Stomach (tissue), 19 donors: ENCODE measurements around the gene NEDD9. TPM values are rescaled to one million over a fixed set of nuclear protein-coding genes. Genes with fewer than 3 reads are reported as not detected.

Source experiments
- DNase-seq, 2 donors: peaks; one replicate each; pipeline versions ENCODE4 v3.0.0 to v3.0.0-alpha.2; 2013 to 2019
- H3K27ac ChIP-seq, 5 donors: fragments of 200-600 bp in 4 of 5; sonication (generic) in 4 of 5; one replicate each; pipeline ENCODE4 v1.5.1; 2013 to 2019; ENCODE audit warnings: mild to moderate bottlenecking in 1 of 5, moderate library complexity in 1 of 5
- H3K27me3 ChIP-seq, 3 donors: fragments of 200-600 bp; sonication (generic); one replicate each; pipeline ENCODE4 v1.5.1; 2017 to 2019; ENCODE audit warnings: mixed run types in 1 of 3
- H3K36me3 ChIP-seq, 4 donors: fragments of 200-600 bp; sonication (generic); 1 replicate in 3 of 4; 2 replicates in 1 of 4; pipeline ENCODE4 v1.5.1; 2016 to 2019
- H3K4me1 ChIP-seq, 4 donors: fragments of 200-600 bp; sonication (generic); one replicate each; pipeline ENCODE4 v1.5.1; 2016 to 2019
- H3K4me3 ChIP-seq, 4 donors: fragments of 200-600 bp; sonication (generic) in 3 of 4; one replicate each; pipeline ENCODE4 v1.5.1; 2016 to 2019; ENCODE audit warnings: mild to moderate bottlenecking in 1 of 4
- H3K9me3 ChIP-seq, 4 donors: fragments of 200-600 bp; sonication (generic); one replicate each; pipeline ENCODE4 v1.5.1; 2016 to 2019
- EP300 ChIP-seq: sonication (generic); formaldehyde crosslinking; IDR thresholded peaks from one replicate; pipeline ENCODE4 v1.6.1; 2017; ENCODE audit warnings: antibody characterized with exemption
- POLR2A ChIP-seq, 4 donors: fragments of 450-650 bp; IDR thresholded peaks; one replicate each; pipeline ENCODE4 v1.6.1; 2016; ENCODE audit warnings: antibody characterized with exemption in 4 of 4, control low read depth in 2 of 4, mild to moderate bottlenecking in 1 of 4, moderate library complexity in 1 of 4
- POLR2AphosphoS5 ChIP-seq, 3 donors: sonication (generic); formaldehyde crosslinking; IDR thresholded peaks; one replicate each; pipeline ENCODE4 v1.6.1; 2016; ENCODE audit warnings: antibody characterized with exemption in 3 of 3
- WGBS, 5 donors: extraction: QIAGEN DNeasy Blood & Tissue Kit in 3 of 5; methylation state at CpG; one replicate each; pipeline versions ENCODE4 v1.1.5 to v1.1.7; 2013 to 2018; 5-methylcytosine and 5-hydroxymethylcytosine counted together
- intact Hi-C: fragments of 100-400 bp; cut with DNase I; formaldehyde crosslinking; loops from one replicate; pipeline ENCODE4 v1.15.1; 2023; ENCODE audit warnings: low total_unique reads
- long read RNA-seq, 10 donors: transcript quantifications; one replicate each; lab custom pipeline, GENCODE V29; 2026
- polyA plus RNA-seq, 3 donors: library from polyadenylated mRNA; stranded (reverse); fragments of 200-250 nt; gene quantifications; one replicate each; pipeline ENCODE4 v1.2.3, GENCODE V29; 2013
- total RNA-seq, 5 donors: library from RNA; depleted of rRNA; stranded (reverse); fragments of >200 nt; gene quantifications; one replicate each; pipeline versions ENCODE4 v1.1.0 to v1.2.3, GENCODE V29; 2014 to 2016
- TF ChIP-seq, protein P1 (sequence below), 7 experiments: fragments of 450-650 bp in 4 of 7; fragments of 200-600 bp in 3 of 7; sonication (generic) in 3 of 7; IDR thresholded peaks; one replicate each; pipeline ENCODE4 v1.5.1; 2016 to 2019; ENCODE audit warnings: antibody characterized with exemption in 7 of 7, control low read depth in 2 of 7, mild to moderate bottlenecking in 1 of 7
- donor health status: healthy with polysubstance abuse.
- donor health status: Bipolar disorder and iron deficiency.
- donor health status: healthy.

The NEDD9 gene, protein sequence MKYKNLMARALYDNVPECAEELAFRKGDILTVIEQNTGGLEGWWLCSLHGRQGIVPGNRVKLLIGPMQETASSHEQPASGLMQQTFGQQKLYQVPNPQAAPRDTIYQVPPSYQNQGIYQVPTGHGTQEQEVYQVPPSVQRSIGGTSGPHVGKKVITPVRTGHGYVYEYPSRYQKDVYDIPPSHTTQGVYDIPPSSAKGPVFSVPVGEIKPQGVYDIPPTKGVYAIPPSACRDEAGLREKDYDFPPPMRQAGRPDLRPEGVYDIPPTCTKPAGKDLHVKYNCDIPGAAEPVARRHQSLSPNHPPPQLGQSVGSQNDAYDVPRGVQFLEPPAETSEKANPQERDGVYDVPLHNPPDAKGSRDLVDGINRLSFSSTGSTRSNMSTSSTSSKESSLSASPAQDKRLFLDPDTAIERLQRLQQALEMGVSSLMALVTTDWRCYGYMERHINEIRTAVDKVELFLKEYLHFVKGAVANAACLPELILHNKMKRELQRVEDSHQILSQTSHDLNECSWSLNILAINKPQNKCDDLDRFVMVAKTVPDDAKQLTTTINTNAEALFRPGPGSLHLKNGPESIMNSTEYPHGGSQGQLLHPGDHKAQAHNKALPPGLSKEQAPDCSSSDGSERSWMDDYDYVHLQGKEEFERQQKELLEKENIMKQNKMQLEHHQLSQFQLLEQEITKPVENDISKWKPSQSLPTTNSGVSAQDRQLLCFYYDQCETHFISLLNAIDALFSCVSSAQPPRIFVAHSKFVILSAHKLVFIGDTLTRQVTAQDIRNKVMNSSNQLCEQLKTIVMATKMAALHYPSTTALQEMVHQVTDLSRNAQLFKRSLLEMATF
- 10 to 100 TPM; 11.3 to 97.9 (median 48.2) TPM for total RNA-seq
- 10 to 100 TPM in 1 of 3 donors, 1 to 10 TPM in 2; 4.2 to 19.6 (median 9.2) TPM for polyA plus RNA-seq
- long read RNA-seq, donor 1, full-length matches to known transcripts: 2 of 2 reads
- long read RNA-seq, donor 1, partial matches to known transcripts: 0 of 2 reads
- long read RNA-seq, donor 1, other reads (novel, unspliced or antisense): 0 of 2 reads
- long read RNA-seq, donor 2, full-length matches to known transcripts: 3 of 3 reads
- long read RNA-seq, donor 2, partial matches to known transcripts: 0 of 3 reads
- long read RNA-seq, donor 2, other reads (novel, unspliced or antisense): 0 of 3 reads
- long read RNA-seq, donor 3: 0 reads
- long read RNA-seq, donor 4: 0 reads
- long read RNA-seq, donor 5, full-length matches to known transcripts: 1 of 8 reads
- long read RNA-seq, donor 5, partial matches to known transcripts: 7 of 8 reads
- long read RNA-seq, donor 5, other reads (novel, unspliced or antisense): 0 of 8 reads
- long read RNA-seq, donor 6, full-length matches to known transcripts: 5 of 12 reads
- long read RNA-seq, donor 6, partial matches to known transcripts: 7 of 12 reads
- long read RNA-seq, donor 6, other reads (novel, unspliced or antisense): 0 of 12 reads
- long read RNA-seq, donor 7, full-length matches to known transcripts: 3 of 10 reads
- long read RNA-seq, donor 7, partial matches to known transcripts: 7 of 10 reads
- long read RNA-seq, donor 7, other reads (novel, unspliced or antisense): 0 of 10 reads
- long read RNA-seq, donor 8, partial matches to known transcripts: 9 of 9 reads
- long read RNA-seq, donor 8, other reads (novel, unspliced or antisense): 0 of 9 reads
- long read RNA-seq, donor 9, full-length matches to known transcripts: 1 of 1 reads
- long read RNA-seq, donor 9, partial matches to known transcripts: 0 of 1 reads
- long read RNA-seq, donor 9, other reads (novel, unspliced or antisense): 0 of 1 reads
- long read RNA-seq, donor 10, partial matches to known transcripts: 0 of 1 reads
- long read RNA-seq, donor 10, other reads (novel, unspliced or antisense): 0 of 1 reads

DNA sequence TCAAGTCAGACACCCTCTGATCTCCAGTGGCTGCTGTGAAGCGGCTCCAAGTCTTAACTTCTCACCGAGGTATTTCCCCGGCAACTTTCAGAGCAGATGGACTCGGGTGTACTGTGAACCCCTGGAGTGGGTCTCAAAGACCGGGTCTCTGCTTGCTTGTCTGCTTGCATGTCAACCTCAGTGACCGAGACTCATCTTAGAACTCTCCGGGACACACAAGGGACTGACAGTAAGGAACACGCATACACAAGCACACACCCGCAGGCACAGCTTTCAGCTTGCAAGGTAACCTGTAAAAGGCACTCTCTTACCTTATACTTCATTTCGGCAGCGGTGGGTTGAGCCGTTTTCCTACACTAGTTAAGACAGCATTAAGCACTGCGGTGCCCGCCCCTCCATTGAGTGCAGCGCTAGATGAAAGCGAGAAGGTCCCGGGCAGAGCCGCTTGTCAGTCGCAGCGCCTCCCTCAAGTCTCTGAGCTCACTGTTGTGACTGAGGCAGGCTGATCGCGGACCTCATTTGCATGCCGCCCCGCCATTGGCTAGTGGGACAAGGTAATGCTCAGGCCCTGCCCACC lies at the start of gene NEDD9:
Gene NEDD9 (minus strand): TSS at position 476 of the 577 bp plus-strand sequence. CDS start 153 bp downstream, at position 323.
- Histone ChIP-seq H3K27me3 (no peaks in the 10 kb centered on the region), H3K4me1 (peaks cover 0 to 52% (median 29%) of the 10 kb centered on the region in 4 donors), H3K4me3 (peak within 1 kb of the TSS; percentile 54 to 67 (median 58)), H3K36me3 (no peaks in the 10 kb centered on the region), H3K27ac (peak within 1 kb of the TSS; percentile 77 to 93 (median 89)), H3K9me3 (no peaks in the 10 kb centered on the region)
- intact Hi-C loops: loop anchor here (10.0 kb wide), 1 partner anchor 263 kb away; no protein-coding TSS in a partner anchor
- peak; percentile 98 to 99 for DNase-seq
- WGBS, 5 donors: 0% methylated on average over 24 of the region's 24 CpGs
- TF ChIP-seq POLR2AphosphoS5 (IDR thresholded peaks at IDR 0.05) (peak; percentile 99 to 100 (median 100)), POLR2A (IDR thresholded peaks at IDR 0.05) (peak in 2 of 4 donors; percentile 98 to 99), EP300 (no peak)
- TF ChIP-seq, protein P1, sequence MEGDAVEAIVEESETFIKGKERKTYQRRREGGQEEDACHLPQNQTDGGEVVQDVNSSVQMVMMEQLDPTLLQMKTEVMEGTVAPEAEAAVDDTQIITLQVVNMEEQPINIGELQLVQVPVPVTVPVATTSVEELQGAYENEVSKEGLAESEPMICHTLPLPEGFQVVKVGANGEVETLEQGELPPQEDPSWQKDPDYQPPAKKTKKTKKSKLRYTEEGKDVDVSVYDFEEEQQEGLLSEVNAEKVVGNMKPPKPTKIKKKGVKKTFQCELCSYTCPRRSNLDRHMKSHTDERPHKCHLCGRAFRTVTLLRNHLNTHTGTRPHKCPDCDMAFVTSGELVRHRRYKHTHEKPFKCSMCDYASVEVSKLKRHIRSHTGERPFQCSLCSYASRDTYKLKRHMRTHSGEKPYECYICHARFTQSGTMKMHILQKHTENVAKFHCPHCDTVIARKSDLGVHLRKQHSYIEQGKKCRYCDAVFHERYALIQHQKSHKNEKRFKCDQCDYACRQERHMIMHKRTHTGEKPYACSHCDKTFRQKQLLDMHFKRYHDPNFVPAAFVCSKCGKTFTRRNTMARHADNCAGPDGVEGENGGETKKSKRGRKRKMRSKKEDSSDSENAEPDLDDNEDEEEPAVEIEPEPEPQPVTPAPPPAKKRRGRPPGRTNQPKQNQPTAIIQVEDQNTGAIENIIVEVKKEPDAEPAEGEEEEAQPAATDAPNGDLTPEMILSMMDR (IDR thresholded peaks at IDR 0.05): no peak

DNA sequence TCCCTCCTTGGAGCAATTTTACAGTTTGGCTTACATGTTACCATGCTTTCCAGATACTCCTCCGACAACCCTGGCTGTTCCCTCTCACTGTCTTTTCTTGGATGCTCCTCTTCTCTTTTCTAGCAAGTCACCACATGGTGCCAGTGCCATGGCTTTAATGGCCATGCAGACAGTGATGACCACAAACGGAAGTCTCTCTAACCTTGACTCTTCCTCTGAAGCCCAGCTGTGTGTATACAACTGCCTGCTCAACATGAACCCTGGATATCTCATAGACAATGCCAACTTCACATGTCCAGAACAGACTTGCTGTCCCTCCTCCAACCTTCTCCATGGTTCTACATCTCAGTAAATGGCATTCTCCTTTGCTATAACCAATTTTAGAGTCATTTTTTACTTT lies 49.8 kb upstream of the NEDD9 start:
- Histone ChIP-seq H3K27me3 (no peaks in the 10 kb centered on the region), H3K36me3 (no peaks in the 10 kb centered on the region), H3K9me3 (no peaks in the 10 kb centered on the region), H3K4me1 (peaks cover 10 to 15% (median 13%) of the 10 kb centered on the region in 4 donors), H3K27ac (no peak overlapping the region), H3K4me3 (no peak overlapping the region)
- intact Hi-C loops: no loop called here
- TF ChIP-seq POLR2A (IDR thresholded peaks at IDR 0.05) (no peak), EP300 (no peak)
- DNase-seq: no peak
- WGBS, 5 donors: 92 to 100% (median 96%) methylated on average over 2 of the region's 2 CpGs

DNA sequence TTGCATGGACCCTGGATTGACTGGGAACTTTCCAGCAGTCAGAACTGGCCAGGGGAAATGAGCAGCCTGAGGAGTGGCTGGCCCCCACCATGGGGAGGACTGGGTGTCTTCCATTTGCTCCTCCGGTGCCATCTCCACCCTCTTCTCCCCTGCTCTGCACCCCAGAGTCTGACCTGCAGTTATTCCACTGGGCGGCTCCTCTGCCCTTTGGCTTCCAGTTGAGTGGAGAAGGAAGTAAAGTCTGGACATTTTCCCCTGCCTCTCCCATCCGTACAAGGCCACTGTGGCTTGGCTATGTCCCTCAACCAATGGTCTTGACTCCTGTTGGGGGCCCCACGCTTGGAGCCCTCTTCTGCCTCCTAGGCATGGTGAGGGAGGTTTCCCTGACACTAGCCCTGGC lies 47.9 kb upstream of the NEDD9 start:
- Histone ChIP-seq H3K36me3 (no peaks in the 10 kb centered on the region), H3K9me3 (no peaks in the 10 kb centered on the region), H3K27me3 (no peaks in the 10 kb centered on the region), H3K4me3 (no peak overlapping the region), H3K4me1 (peaks cover 27 to 33% (median 28%) of the 10 kb centered on the region in 4 donors), H3K27ac (no peak overlapping the region)
- WGBS, 5 donors: 86 to 96% (median 91%) methylated on average over 4 of the region's 4 CpGs
- DNase-seq: no peak
- TF ChIP-seq POLR2A (IDR thresholded peaks at IDR 0.05): no peak
- TF ChIP-seq, protein P1 (IDR thresholded peaks at IDR 0.05): no peak
- TF ChIP-seq POLR2AphosphoS5 (IDR thresholded peaks at IDR 0.05): no peak
- no peak for TF ChIP-seq EP300
- intact Hi-C loops: no loop called here
